PC-3 (cell line): ENCODE results near the gene CTNND2. TPM values are rescaled to one million over a fixed set of nuclear protein-coding genes. Genes with fewer than 3 reads are reported as not detected.
A peak's percentile ranks its signal among the peaks of the same experiment; 100 is the strongest.

Experiments
- ATAC-seq: fragments of 200-7000 bp; cut with Tn5 transposase; 2 replicates; pipeline ENCODE4 v1.9.1; 2020; ENCODE audit warnings: mild to moderate bottlenecking, moderate library complexity
- BruUV-seq: library from RNA; stranded (reverse); fragments of 400-500 nt; replicated peaks from 2 replicates; lab custom pipeline; 2021; lab: Mats Ljungman, UMichigan
- CTCF ChIA-PET: fragments of 300-600 bp; sonication (Branson Sonifier 250); formaldehyde crosslinking; loops from one replicate; lab custom pipeline; 2022; ENCODE audit warnings: antibody characterized with exemption; lab: Charles Lee
- POLR2A ChIA-PET: fragments of 300-600 bp; sonication (Branson Sonifier 250); formaldehyde crosslinking; loops from one replicate; lab custom pipeline; 2022; ENCODE audit warnings: antibody characterized with exemption; ENCODE audit not compliant: unreplicated experiment; lab: Charles Lee
- DNase-seq: peaks from one replicate; pipeline ENCODE4 v3.0.0-alpha.2; 2015
- H2AFZ ChIP-seq: fragments of 300-600 bp; sonication (generic); 2 replicates; pipeline ENCODE4 v1.6.0; 2016; ENCODE audit warnings: antibody characterized with exemption, low read length
- H3F3A ChIP-seq: fragments of 300-600 bp; sonication (generic); one replicate; pipeline ENCODE4 v1.6.0; 2017; ENCODE audit warnings: antibody characterized with exemption, low read length, control low read depth, mild to moderate bottlenecking; ENCODE audit not compliant: unreplicated experiment
- H3K27ac ChIP-seq: fragments of 300-600 bp; sonication (generic); 2 replicates; pipeline ENCODE4 v1.5.1; 2016; ENCODE audit warnings: mild to moderate bottlenecking, low read length
- H3K27me3 ChIP-seq: fragments of 300-600 bp; sonication (generic); 2 replicates; pipeline ENCODE4 v1.6.1; 2016; ENCODE audit warnings: low read length, mixed read lengths
- H3K36me3 ChIP-seq: fragments of 300-600 bp; sonication (generic); 2 replicates; pipeline ENCODE4 v1.6.1; 2016; ENCODE audit warnings: low read depth, mixed run types, low read length, mixed read lengths
- H3K4me1 ChIP-seq: fragments of 300-600 bp; sonication (generic); 2 replicates; pipeline ENCODE4 v1.5.1; 2016; ENCODE audit warnings: low read length; ENCODE audit not compliant: insufficient read depth
- H3K4me2 ChIP-seq: fragments of 300-600 bp; sonication (generic); 2 replicates; pipeline ENCODE4 v1.6.0; 2016; ENCODE audit warnings: low read length
- H3K4me3 ChIP-seq: fragments of 300-600 bp; sonication (generic); 2 replicates; pipeline ENCODE4 v1.5.1; 2016; ENCODE audit warnings: mild to moderate bottlenecking, low read length, mixed read lengths
- H3K79me2 ChIP-seq: fragments of 300-600 bp; sonication (generic); 2 replicates; pipeline ENCODE4 v1.6.1; 2017; ENCODE audit warnings: low read length, mixed read lengths
- H3K9ac ChIP-seq: fragments of 300-600 bp; sonication (generic); 2 replicates; pipeline ENCODE4 v1.6.0; 2016; ENCODE audit warnings: mild to moderate bottlenecking, low read length
- H3K9me2 ChIP-seq: fragments of 300-600 bp; sonication (generic); replicated peaks from 2 replicates; pipeline ENCODE4 v1.6.1; 2016; ENCODE audit warnings: mixed run types, low read length, mixed read lengths
- H3K9me3 ChIP-seq: fragments of 300-600 bp; sonication (generic); 2 replicates; pipeline ENCODE4 v1.6.1; 2016; ENCODE audit warnings: low read length, mixed read lengths
- H4K20me1 ChIP-seq: fragments of 300-600 bp; sonication (generic); 2 replicates; pipeline ENCODE4 v1.6.1; 2016; ENCODE audit warnings: low read length, mixed read lengths
- EZH2 ChIP-seq: fragments of 300-600 bp; sonication (generic); IDR thresholded peaks from one replicate; pipeline ENCODE4 v1.6.1; 2017; ENCODE audit warnings: antibody characterized with exemption, mild to moderate bottlenecking, low read length; ENCODE audit not compliant: unreplicated experiment
- EZH2phosphoT487 ChIP-seq: fragments of 300-600 bp; sonication (generic); IDR thresholded peaks from 2 replicates; pipeline ENCODE4 v1.6.1; 2018; ENCODE audit warnings: mild to moderate bottlenecking, antibody characterized with exemption, low read length, borderline replicate concordance
- intact Hi-C: fragments of 100-400 bp; cut with micrococcal nuclease; formaldehyde crosslinking; loops from 2 replicates; pipeline ENCODE4 v1.9.0; 2023
- total RNA-seq: library from RNA; depleted of rRNA; stranded (reverse); fragments of >200 nt; gene quantifications from 2 replicates; pipeline ENCODE4 v1.2.3, GENCODE V29; 2014
- TF ChIP-seq, protein P1 (sequence below): fragments of 300-600 bp; sonication (generic); conservative IDR thresholded peaks from 2 replicates; pipeline ENCODE4 v1.5.1; 2017; ENCODE audit warnings: antibody characterized with exemption, low read depth, mild to moderate bottlenecking, low read length

The CTNND2 gene
- total RNA-seq, 1 experiment from 2014 or later, result 1.8 TPM

DNA sequence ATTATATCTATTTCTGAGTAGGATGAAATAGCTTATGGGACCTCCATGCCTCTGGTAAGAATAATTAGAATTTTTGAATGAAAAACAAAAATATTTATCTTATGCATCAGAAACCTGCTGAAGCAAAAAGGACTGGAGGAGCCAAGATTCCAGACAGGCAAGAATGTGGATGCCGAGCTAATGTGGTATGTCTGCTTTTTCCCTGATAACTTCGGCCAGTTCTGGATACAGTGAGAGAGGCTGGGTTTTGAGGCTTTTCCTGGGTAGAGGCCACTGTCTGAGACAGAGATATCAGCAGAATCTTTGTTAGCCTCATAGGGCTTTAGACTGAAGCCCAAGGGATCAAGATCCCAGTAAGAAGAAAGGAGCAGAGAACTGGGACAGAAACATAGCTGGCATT, 5.2 kb upstream of the CTNND2 start:
- H3F3A ChIP-seq, result no peaks in the 10 kb centered on the region
- H4K20me1 ChIP-seq, result no peaks in the 10 kb centered on the region
- no peak overlapping the region for H3K4me2 ChIP-seq
- no peak overlapping the region for H3K4me3 ChIP-seq
- H2AFZ ChIP-seq, result no peak overlapping the region
- no peaks in the 10 kb centered on the region for H3K36me3 ChIP-seq
- H3K27ac ChIP-seq, result no peak overlapping the region
- H3K4me1 ChIP-seq, result peaks cover 5% of the 10 kb centered on the region; the same call in 1 of the 2 replicates
- H3K9me3 ChIP-seq, result no peaks in the 10 kb centered on the region
- H3K9me2 ChIP-seq, result no peaks in the 10 kb centered on the region
- DNase-seq, result no peak
- H3K27me3 ChIP-seq, result peaks cover 41% of the 10 kb centered on the region
- CTCF ChIA-PET, result no interaction called here
- no peak overlapping the region for H3K9ac ChIP-seq
- BruUV-seq, result no TSS peak
- intact Hi-C loops, result no loop called here
- POLR2A ChIA-PET, result no interaction called here
- ATAC-seq, result no peak
- no peak for TF ChIP-seq EZH2
- TF ChIP-seq, protein P1, sequence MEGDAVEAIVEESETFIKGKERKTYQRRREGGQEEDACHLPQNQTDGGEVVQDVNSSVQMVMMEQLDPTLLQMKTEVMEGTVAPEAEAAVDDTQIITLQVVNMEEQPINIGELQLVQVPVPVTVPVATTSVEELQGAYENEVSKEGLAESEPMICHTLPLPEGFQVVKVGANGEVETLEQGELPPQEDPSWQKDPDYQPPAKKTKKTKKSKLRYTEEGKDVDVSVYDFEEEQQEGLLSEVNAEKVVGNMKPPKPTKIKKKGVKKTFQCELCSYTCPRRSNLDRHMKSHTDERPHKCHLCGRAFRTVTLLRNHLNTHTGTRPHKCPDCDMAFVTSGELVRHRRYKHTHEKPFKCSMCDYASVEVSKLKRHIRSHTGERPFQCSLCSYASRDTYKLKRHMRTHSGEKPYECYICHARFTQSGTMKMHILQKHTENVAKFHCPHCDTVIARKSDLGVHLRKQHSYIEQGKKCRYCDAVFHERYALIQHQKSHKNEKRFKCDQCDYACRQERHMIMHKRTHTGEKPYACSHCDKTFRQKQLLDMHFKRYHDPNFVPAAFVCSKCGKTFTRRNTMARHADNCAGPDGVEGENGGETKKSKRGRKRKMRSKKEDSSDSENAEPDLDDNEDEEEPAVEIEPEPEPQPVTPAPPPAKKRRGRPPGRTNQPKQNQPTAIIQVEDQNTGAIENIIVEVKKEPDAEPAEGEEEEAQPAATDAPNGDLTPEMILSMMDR, result no peak
- TF ChIP-seq EZH2phosphoT487, result no peak
- H3K79me2 ChIP-seq, result no peaks in the 10 kb centered on the region

DNA sequence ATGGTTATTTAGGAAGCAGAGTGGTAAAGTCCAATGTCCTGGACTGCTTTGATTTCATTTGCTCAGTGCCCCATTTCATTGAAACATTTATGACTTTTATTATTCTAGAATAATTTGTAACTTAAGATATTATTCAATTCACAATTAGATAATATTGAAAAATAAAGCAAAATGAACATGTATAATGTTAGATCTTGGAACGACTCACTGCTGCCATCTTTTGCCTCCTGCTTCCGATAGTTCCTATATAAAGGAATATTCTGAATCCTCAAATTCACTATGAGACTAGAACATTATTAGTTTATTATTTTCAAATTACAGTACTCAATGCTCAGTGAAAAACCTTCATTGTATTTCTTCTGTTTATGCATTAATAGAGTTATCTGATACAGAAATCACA, 2.3 kb upstream of the CTNND2 start:
- POLR2A ChIA-PET, result interaction anchor here (0.5 to 0.6 kb wide), 2 partner anchors 477 to 804 kb away, joined by 3 to 4 read pairs; no protein-coding TSS in a partner anchor
- BruUV-seq, result no TSS peak

DNA sequence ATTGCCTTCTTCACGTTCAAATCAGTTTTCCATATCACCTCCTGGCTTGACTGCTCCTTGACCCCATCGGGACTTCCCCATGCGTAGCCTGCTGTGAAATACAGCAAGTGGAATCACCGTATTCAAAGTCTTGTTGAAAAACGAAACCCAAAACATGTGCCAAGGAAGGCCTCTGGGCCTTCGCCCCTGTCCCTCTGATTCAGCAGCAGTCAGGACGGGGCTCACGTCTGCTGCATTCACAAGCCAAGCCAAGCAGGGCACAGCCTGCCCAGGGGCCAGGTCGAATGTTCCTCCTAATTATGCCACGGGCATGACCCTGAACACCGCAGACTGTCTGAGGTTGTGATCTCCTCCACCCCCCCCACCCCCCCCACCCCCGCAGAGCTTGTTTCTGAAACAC, 960 bp upstream of the CTNND2 start:
- intact Hi-C loops, result no loop called here

More for the DNA sequence above, 2.3 kb upstream of the CTNND2 start:
- Histone ChIP-seq H2AFZ (no peak overlapping the region), H3K36me3 (no peaks in the 10 kb centered on the region), H4K20me1 (no peaks in the 10 kb centered on the region), H3K4me1 (peaks cover 11% of the 10 kb centered on the region), H3K9me2 (no peaks in the 10 kb centered on the region), H3K9me3 (no peaks in the 10 kb centered on the region), H3K9ac (no peak overlapping the region), H3K4me3 (no peak overlapping the region), H3F3A (no peaks in the 10 kb centered on the region), H3K4me2 (no peak overlapping the region), H3K27me3 (peaks cover 64% of the 10 kb centered on the region), H3K79me2 (no peaks in the 10 kb centered on the region), H3K27ac (no peak overlapping the region)
- DNase-seq (peak; percentile 32), ATAC-seq (no peak)
- TF ChIP-seq EZH2phosphoT487, result no peak
- TF ChIP-seq, protein P1, result peak; percentile 46; the same call in 1 of the 2 replicates
- CTCF ChIA-PET, result no interaction called here
- intact Hi-C loops, result no loop called here

More for the DNA sequence above, 960 bp upstream of the CTNND2 start:
- ATAC-seq (no peak), DNase-seq (no peak)
- Histone ChIP-seq H3F3A (no peaks in the 10 kb centered on the region), H3K36me3 (no peaks in the 10 kb centered on the region), H3K27ac (no peak overlapping the region), H3K9me3 (no peaks in the 10 kb centered on the region), H3K9ac (no peak overlapping the region), H3K9me2 (no peaks in the 10 kb centered on the region), H4K20me1 (no peaks in the 10 kb centered on the region), H3K27me3 (peaks cover 67% of the 10 kb centered on the region), H2AFZ (no peak overlapping the region), H3K4me2 (no peak overlapping the region), H3K4me1 (peaks cover 11% of the 10 kb centered on the region), H3K79me2 (no peaks in the 10 kb centered on the region), H3K4me3 (no peak overlapping the region; the same call in 1 of the 2 replicates)
- POLR2A ChIA-PET, result interaction anchor here (0.6 kb wide), 1 partner anchor 943 kb away, joined by 3 read pairs; no protein-coding TSS in a partner anchor
- CTCF ChIA-PET, result no interaction called here
- no peak for TF ChIP-seq EZH2
- TF ChIP-seq EZH2phosphoT487, result no peak
- TF ChIP-seq, protein P1, result no peak
- BruUV-seq, result no TSS peak
